H9 (cell line): ENCODE data around the gene EXOC3L4. TPM values are rescaled to one million over a fixed set of nuclear protein-coding genes. Genes with fewer than 3 reads are reported as not detected.

ENCODE experiments used
- DNase-seq: peaks from one replicate; pipeline ENCODE4 v3.0.0-alpha.2; 2017
- H2AFZ ChIP-seq: one replicate; pipeline ENCODE4 v1.6.1; 2013; ENCODE audit warnings: mild to moderate bottlenecking, low read length, control low read depth, moderate library complexity
- H2AK5ac ChIP-seq: 2 replicates; pipeline ENCODE4 v1.6.1; 2013; ENCODE audit warnings: low read length, control low read depth, mixed read lengths; ENCODE audit not compliant: insufficient read length
- H2BK120ac ChIP-seq: one replicate; pipeline ENCODE4 v1.6.1; 2013; ENCODE audit warnings: low read depth, mild to moderate bottlenecking, low read length, control low read depth, inconsistent platforms; ENCODE audit not compliant: poor library complexity, severe bottlenecking
- H2BK12ac ChIP-seq: 2 replicates; pipeline ENCODE4 v1.6.1; 2013; ENCODE audit warnings: low read length, control low read depth, mixed read lengths, low read depth; ENCODE audit not compliant: insufficient read length
- H2BK15ac ChIP-seq: 2 replicates; pipeline ENCODE4 v1.6.1; 2013; ENCODE audit warnings: low read depth, low read length, control low read depth
- H2BK20ac ChIP-seq: one replicate; pipeline ENCODE4 v1.6.1; 2013; ENCODE audit warnings: low read depth, mild to moderate bottlenecking, low read length, control low read depth, inconsistent platforms; ENCODE audit not compliant: poor library complexity, severe bottlenecking
- H2BK5ac ChIP-seq: 2 replicates; pipeline ENCODE4 v1.6.1; 2013; ENCODE audit warnings: low read length, control low read depth, mixed read lengths; ENCODE audit not compliant: insufficient read length
- H3K14ac ChIP-seq: 2 replicates; pipeline ENCODE4 v1.6.1; 2013; ENCODE audit warnings: low read length, control low read depth; ENCODE audit not compliant: insufficient read depth
- H3K18ac ChIP-seq: 2 replicates; pipeline ENCODE4 v1.6.1; 2013; ENCODE audit warnings: low read depth, mild to moderate bottlenecking, mixed read lengths, low read length, control low read depth; ENCODE audit not compliant: insufficient read length
- H3K23ac ChIP-seq: 2 replicates; pipeline ENCODE4 v1.6.1; 2013; ENCODE audit warnings: low read length, control low read depth, mixed read lengths, low read depth; ENCODE audit not compliant: insufficient read length
- H3K23me2 ChIP-seq: 2 replicates; pipeline ENCODE4 v1.6.1; 2013; ENCODE audit warnings: low read depth, mild to moderate bottlenecking, mixed read lengths, low read length, control low read depth; ENCODE audit not compliant: insufficient read length, poor library complexity, severe bottlenecking
- H3K27ac ChIP-seq: 2 replicates; pipeline ENCODE4 v1.5.1; 2013; ENCODE audit warnings: low read length, control low read depth, mixed read lengths, low read depth; ENCODE audit not compliant: insufficient read length
- H3K27me3 ChIP-seq: 2 replicates; pipeline ENCODE4 v1.6.1; 2013; ENCODE audit warnings: low read length, control low read depth, inconsistent platforms; ENCODE audit not compliant: insufficient read depth
- H3K4ac ChIP-seq: 2 replicates; pipeline ENCODE4 v1.6.1; 2013; ENCODE audit warnings: low read depth, mild to moderate bottlenecking, control low read depth, inconsistent platforms, low read length, moderate library complexity
- H3K4me1 ChIP-seq: 2 replicates; pipeline ENCODE4 v1.6.1; 2013; ENCODE audit warnings: low read length, control low read depth, inconsistent platforms; ENCODE audit not compliant: insufficient read depth
- H3K4me2 ChIP-seq: 2 replicates; pipeline ENCODE4 v1.6.1; 2013; ENCODE audit warnings: low read length, control low read depth, mixed read lengths; ENCODE audit not compliant: insufficient read length, insufficient read depth
- H3K56ac ChIP-seq: 2 replicates; pipeline ENCODE4 v1.6.1; 2013; ENCODE audit warnings: low read depth, mild to moderate bottlenecking, mixed read lengths, low read length, control low read depth; ENCODE audit not compliant: insufficient read length
- H3K79me1 ChIP-seq: 2 replicates; pipeline ENCODE4 v1.6.1; 2013; ENCODE audit warnings: low read depth, mild to moderate bottlenecking, moderate library complexity, low read length, control low read depth, inconsistent platforms; ENCODE audit not compliant: insufficient read depth, poor library complexity, severe bottlenecking
- H3K79me2 ChIP-seq: 2 replicates; pipeline ENCODE4 v1.6.1; 2013; ENCODE audit warnings: low read length, control low read depth, inconsistent platforms; ENCODE audit not compliant: insufficient read depth
- H3K9ac ChIP-seq: 2 replicates; pipeline ENCODE4 v1.6.1; 2013; ENCODE audit warnings: low read length, control low read depth, mixed read lengths; ENCODE audit not compliant: insufficient read length; ENCODE audit errors: extremely low read depth
- H3K9me3 ChIP-seq: one replicate; pipeline ENCODE4 v1.6.1; 2013; ENCODE audit warnings: low read depth, low read length, inconsistent platforms; ENCODE audit not compliant: control insufficient read depth
- H3T11ph ChIP-seq: one replicate; pipeline ENCODE4 v1.6.1; 2013; ENCODE audit warnings: mild to moderate bottlenecking, low read length, control low read depth, inconsistent platforms
- H4K20me1 ChIP-seq: one replicate; pipeline ENCODE4 v1.6.1; 2013; ENCODE audit not compliant: control insufficient read depth, insufficient read length, insufficient read depth
- H4K5ac ChIP-seq: 2 replicates; pipeline ENCODE4 v1.6.1; 2013; ENCODE audit warnings: low read depth, mild to moderate bottlenecking, mixed read lengths, low read length, control low read depth; ENCODE audit not compliant: insufficient read length
- H4K8ac ChIP-seq: replicated peaks from 2 replicates; pipeline ENCODE4 v1.6.1; 2013; ENCODE audit warnings: low read length, control low read depth, mixed read lengths, low read depth; ENCODE audit not compliant: insufficient read length
- H4K91ac ChIP-seq: 2 replicates; pipeline ENCODE4 v1.6.1; 2013; ENCODE audit warnings: low read depth, mild to moderate bottlenecking, moderate library complexity, mixed read lengths, low read length, control low read depth; ENCODE audit not compliant: insufficient read length
- H3K27ac Mint-ChIP-seq, 3 experiments: 2 replicates in 2 of 3; 3 replicates in 1 of 3; pipeline ENCODE4 v1.8.0; 2020 to 2021; ENCODE audit warnings: mixed read lengths in 3 of 3, mild to moderate bottlenecking in 1 of 3, moderate library complexity in 1 of 3
- H3K27me3 Mint-ChIP-seq: 2 replicates; pipeline ENCODE4 v1.8.0; 2021; ENCODE audit warnings: low read depth, mild to moderate bottlenecking, moderate library complexity, mixed read lengths
- H3K36me3 Mint-ChIP-seq, 3 experiments: 2 replicates in 2 of 3; 3 replicates in 1 of 3; pipeline ENCODE4 v1.8.0; 2020 to 2021; ENCODE audit warnings: low read depth in 3 of 3, mixed read lengths in 3 of 3; ENCODE audit not compliant: insufficient read depth in 1 of 3
- H3K4me1 Mint-ChIP-seq, 2 experiments: 2 replicates each; pipeline ENCODE4 v1.8.0; 2020; ENCODE audit warnings: mixed read lengths in 2 of 2
- H3K4me3 Mint-ChIP-seq, 2 experiments: 2 replicates in 1 of 2; 3 replicates in 1 of 2; pipeline ENCODE4 v1.8.0; 2020 to 2021; ENCODE audit warnings: mild to moderate bottlenecking in 2 of 2, mixed read lengths in 2 of 2, moderate library complexity in 1 of 2
- H3K9me3 Mint-ChIP-seq, 2 experiments: 2 replicates in 1 of 2; 3 replicates in 1 of 2; pipeline ENCODE4 v1.8.0; 2020; ENCODE audit warnings: mild to moderate bottlenecking in 2 of 2, mixed read lengths in 2 of 2, moderate library complexity in 1 of 2
- CTCF ChIP-seq: fragments of 200-600 bp; sonication (generic); conservative IDR thresholded peaks from 3 replicates; pipeline ENCODE4 v1.8.0; 2021; ENCODE audit warnings: antibody characterized with exemption, mild to moderate bottlenecking
- WGBS: extraction: QIAGEN DNeasy Blood & Tissue Kit; methylation state at CpG from one replicate; pipeline ENCODE4 v1.1.7; 2013; ENCODE audit warnings: missing lambda C conversion rate, low lambda C conversion rate, mixed read lengths; ENCODE audit not compliant: insufficient read length; ENCODE audit errors: extremely low coverage; 5-methylcytosine and 5-hydroxymethylcytosine counted together
- total RNA-seq: library from RNA; stranded (reverse); gene quantifications from 2 replicates; pipeline ENCODE4 v1.2.1, GENCODE V29; 2021

The EXOC3L4 gene
- total RNA-seq, 1 experiment from 2014 or later: 0.42 TPM

GRCh38 chr14:103066399-103066798, 28.1 kb upstream of the EXOC3L4 start:
- no CpG with 5 or more reads among the region's 9 CpGs for WGBS
- Histone ChIP-seq H3K79me2 (no peaks in the 10 kb centered on the region), H4K20me1 (no peaks in the 10 kb centered on the region), H2AK5ac (no peak overlapping the region), H4K91ac (no peak overlapping the region), H3K18ac (no peak overlapping the region), H2AFZ (no peak overlapping the region), H3K56ac (no peak overlapping the region), H3K27ac (no peak overlapping the region), H2BK20ac (no peak overlapping the region), H3K9me3 (no peaks in the 10 kb centered on the region), H3K27me3 (no peaks in the 10 kb centered on the region), H3K4me2 (no peak overlapping the region), H3K4ac (no peak overlapping the region), H2BK15ac (no peak overlapping the region), H4K5ac (no peak overlapping the region), H2BK12ac (no peak overlapping the region), H3K23ac (no peak overlapping the region), H2BK5ac (no peak overlapping the region), H3K9ac (no peak overlapping the region), H3K4me1 (peaks cover 4% of the 10 kb centered on the region; the same call in 1 of the 2 replicates), H3K79me1 (no peaks in the 10 kb centered on the region), H3K23me2 (no peaks in the 10 kb centered on the region), H3K14ac (no peak overlapping the region), H2BK120ac (no peak overlapping the region), H4K8ac (no peak overlapping the region), H3T11ph (no peak overlapping the region)
- TF ChIP-seq CTCF: no peak
- peaks cover 5% of the 10 kb centered on the region for H3K27me3 Mint-ChIP-seq
- no peak overlapping the region for H3K27ac Mint-ChIP-seq
- H3K36me3 Mint-ChIP-seq: no peaks in the 10 kb centered on the region
- DNase-seq: no peak
- no peaks in the 10 kb centered on the region; a peak in 1 of 5 replicates for H3K9me3 Mint-ChIP-seq
- H3K4me3 Mint-ChIP-seq: no peak overlapping the region
- peaks cover 0 to 7% of the 10 kb centered on the region in 2 experiments; a peak in 1 of 4 replicates for H3K4me1 Mint-ChIP-seq
